GM21526 (cell line): Measurements from ENCODE around the gene KANSL1L.
A peak's percentile ranks its signal among the peaks of the same experiment; 100 is the strongest.

Source experiments
- ATAC-seq: cut with Tn5 transposase; IDR thresholded peaks from one replicate; pipeline ENCODE4 v1.9.1; 2021; ENCODE audit warnings: moderate library complexity; ENCODE audit not compliant: unreplicated experiment, low FRiP score

The KANSL1L gene

GRCh38 chr2:210092791-210093190 lies 78.4 kb downstream of the KANSL1L start:
- no peak for ATAC-seq

- ATAC-seq, result no peak
These were observed 84.3 kb downstream of the KANSL1L start for GRCh38 chr2:210086930-210087329.

- ATAC-seq, result no peak
These were observed 84.9 kb downstream of the KANSL1L start for GRCh38 chr2:210086292-210086691.

GRCh38 chr2:210072922-210073509 lies 98.2 kb downstream of the KANSL1L start:
- peak; percentile 88 for ATAC-seq

GRCh38 chr2:210072493-210072892 lies 98.7 kb downstream of the KANSL1L start:
- no peak for ATAC-seq

- no peak for ATAC-seq
These were observed 107.9 kb downstream of the KANSL1L start for GRCh38 chr2:210063306-210063705.

- no peak for ATAC-seq
These were observed 115.4 kb downstream of the KANSL1L start for GRCh38 chr2:210055825-210056224.

GRCh38 chr2:210054696-210055095 lies 116.5 kb downstream of the KANSL1L start:
- no peak for ATAC-seq

- ATAC-seq, result no peak
These were observed 120.3 kb downstream of the KANSL1L start for GRCh38 chr2:210050885-210051284.

- ATAC-seq, result no peak
These were observed 121.4 kb downstream of the KANSL1L start for GRCh38 chr2:210049831-210050230.

GRCh38 chr2:210046851-210047500 lies 124.2 kb downstream of the KANSL1L start:
- ATAC-seq, result no peak

GRCh38 chr2:210038078-210038477 lies 133.1 kb downstream of the KANSL1L start:
- no peak for ATAC-seq

- no peak for ATAC-seq
These were observed 135.5 kb downstream of the KANSL1L start for GRCh38 chr2:210035679-210036078.

GRCh38 chr2:210034087-210034683 lies 137.0 kb downstream of the KANSL1L start:
- ATAC-seq, result no peak

- no peak for ATAC-seq
These were observed 143.0 kb downstream of the KANSL1L start for GRCh38 chr2:210028178-210028577.

- no peak for ATAC-seq
These were observed 143.6 kb downstream of the KANSL1L start for GRCh38 chr2:210027608-210028007.

GRCh38 chr2:210022824-210023223 lies 148.4 kb downstream of the KANSL1L start:
- ATAC-seq, result no peak

- no peak for ATAC-seq
These were observed 151.1 kb downstream of the KANSL1L start for GRCh38 chr2:210020138-210020537.

GRCh38 chr2:210009896-210010295 lies 161.3 kb downstream of the KANSL1L start:
- no peak for ATAC-seq

- ATAC-seq, result no peak
These were observed 162.1 kb downstream of the KANSL1L start for GRCh38 chr2:210009126-210009525.

GRCh38 chr2:210007895-210008294 lies 163.3 kb downstream of the KANSL1L start:
- no peak for ATAC-seq

- ATAC-seq, result no peak
These were observed 166.3 kb downstream of the KANSL1L start for GRCh38 chr2:210004881-210005280.
